ENCODE results near the gene ZNF428. TPM values are rescaled to one million over a fixed set of nuclear protein-coding genes. Genes with fewer than 3 reads are reported as not detected.

ZNF428 gene
- total RNA-seq, 6 experiments from 2014 or later = 10.9 to 16.7 (median 13.3) TPM

GRCh38 chr19:43610493-43610892 lies 8.9 kb downstream of the ZNF428 start:
- Histone ChIP-seq H3K27ac (no peak overlapping the region), H3K9me3 (no peaks in the 10 kb centered on the region), H3K36me3 (peaks cover 0 to 7% (median 2%) of the 10 kb centered on the region in 4 donors), H3K27me3 (no peaks in the 10 kb centered on the region), H3K4me3 (no peak overlapping the region), H3K4me1 (no peaks in the 10 kb centered on the region)
- no peak for ATAC-seq
- no peak for DNase-seq
- WGBS (ENCODE audit: insufficient coverage, low coverage, low lambda C conversion rate, missing lambda C conversion rate) = 73% methylated on average over 3 of the region's 3 CpGs
- intact Hi-C loops (cut with DNase I) = no loop called here
- no peak for TF ChIP-seq POLR2A (IDR thresholded peaks at IDR 0.05)

GRCh38 chr19:43609872-43610271 lies 9.6 kb downstream of the ZNF428 start:
- intact Hi-C loops (cut with DNase I) = no loop called here
- Histone ChIP-seq H3K27me3 (no peaks in the 10 kb centered on the region), H3K36me3 (peaks cover 0 to 7% (median 2%) of the 10 kb centered on the region in 4 donors), H3K27ac (no peak overlapping the region), H3K4me1 (no peaks in the 10 kb centered on the region), H3K4me3 (no peak overlapping the region), H3K9me3 (no peaks in the 10 kb centered on the region)
- no peak for ATAC-seq
- 91% methylated on average over 7 of the region's 7 CpGs for WGBS (ENCODE audit: insufficient coverage, low coverage, low lambda C conversion rate, missing lambda C conversion rate)
- DNase-seq = no peak
- TF ChIP-seq CTCF (IDR thresholded peaks at IDR 0.05) (no peak), POLR2A (IDR thresholded peaks at IDR 0.05) (no peak)

- TF ChIP-seq CTCF (IDR thresholded peaks at IDR 0.05) (no peak), POLR2A (IDR thresholded peaks at IDR 0.05) (no peak)
- Histone ChIP-seq H3K4me3 (no peak overlapping the region), H3K27me3 (no peaks in the 10 kb centered on the region), H3K9me3 (no peaks in the 10 kb centered on the region), H3K36me3 (peaks cover 0 to 3% (median 0%) of the 10 kb centered on the region in 4 donors), H3K27ac (no peak overlapping the region), H3K4me1 (no peaks in the 10 kb centered on the region)
- ATAC-seq (peak in 2 of 4 donors; percentile 19 to 20), DNase-seq (peak in 1 of 3 donors; percentile 52)
- intact Hi-C loops (cut with DNase I) = no loop called here
- 53% methylated on average over 16 of the region's 28 CpGs for WGBS (ENCODE audit: insufficient coverage, low coverage, low lambda C conversion rate, missing lambda C conversion rate)
Observed at GRCh38 chr19:43607238-43608205, 11.9 kb downstream of the ZNF428 start.

- H3K27ac ChIP-seq = no peak overlapping the region
- peaks cover 0 to 3% (median 0%) of the 10 kb centered on the region in 4 donors for H3K36me3 ChIP-seq
- no peaks in the 10 kb centered on the region for H3K9me3 ChIP-seq
- H3K4me1 ChIP-seq = no peaks in the 10 kb centered on the region
- WGBS (ENCODE audit: insufficient coverage, low coverage, low lambda C conversion rate, missing lambda C conversion rate) = 85% methylated on average over 5 of the region's 7 CpGs
- ATAC-seq (no peak), DNase-seq (no peak)
- H3K4me3 ChIP-seq = no peak overlapping the region
- TF ChIP-seq CTCF (IDR thresholded peaks at IDR 0.05) (no peak), POLR2A (IDR thresholded peaks at IDR 0.05) (no peak)
- no peaks in the 10 kb centered on the region for H3K27me3 ChIP-seq
- intact Hi-C loops (cut with DNase I) = no loop called here
Observed at GRCh38 chr19:43606569-43607229, 12.7 kb downstream of the ZNF428 start.

Measured in right lobe of liver (tissue), 6 donors.